NCI-H82 treated with DMSO at 0.1 percent for 48 hours (cell line): ENCODE results near the gene MUC6.
A peak's percentile ranks its signal among the peaks of the same experiment; 100 is the strongest.

Experiments used
- DNase-seq: peaks from one replicate; lab custom pipeline; 2025; ENCODE audit not compliant: unreplicated experiment; lab: John Stamatoyannopoulos, UW

The MUC6 gene

GRCh38 chr11:1052133-1053011 is 15.9 kb upstream of the MUC6 start:
- DNase-seq: no peak

DNA sequence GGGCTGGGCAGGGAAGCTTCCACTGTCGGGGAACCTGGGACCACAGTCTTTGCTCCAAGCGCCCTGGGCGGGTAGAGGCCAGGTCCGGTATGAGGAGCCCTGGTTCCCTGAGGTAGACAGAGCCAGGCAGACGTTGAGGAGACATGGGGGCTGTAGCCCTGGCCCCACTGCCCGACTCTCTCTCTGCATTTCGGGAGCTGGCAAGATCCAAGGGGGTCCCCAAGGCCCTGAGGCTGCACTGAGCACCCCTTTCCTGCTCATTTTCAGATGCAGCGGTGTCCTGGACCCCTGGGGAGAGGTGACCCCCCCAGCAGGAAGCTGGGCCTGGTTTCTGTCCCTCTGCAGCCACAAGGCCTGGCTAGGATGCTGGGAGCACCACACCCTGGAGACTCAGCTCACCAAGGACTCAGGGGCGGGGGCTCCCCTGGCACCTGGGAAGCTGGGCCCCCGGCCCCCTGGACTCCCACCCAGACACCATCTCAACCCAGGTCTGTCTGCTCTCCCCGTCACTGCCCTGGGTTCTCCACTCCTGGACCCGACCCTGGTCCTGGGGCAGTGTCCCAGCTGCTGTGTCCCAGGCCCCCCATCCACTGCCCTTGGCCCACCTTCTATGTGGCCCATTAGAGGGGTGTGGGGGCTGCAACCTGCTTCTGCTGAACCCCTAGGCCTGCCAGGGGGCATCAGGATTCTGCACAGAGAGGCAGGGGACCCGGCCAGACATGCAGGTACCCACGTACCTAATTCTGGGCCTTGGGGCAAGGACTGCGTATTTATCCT is 15.0 kb upstream of the MUC6 start:
- DNase-seq: no peak

DNA sequence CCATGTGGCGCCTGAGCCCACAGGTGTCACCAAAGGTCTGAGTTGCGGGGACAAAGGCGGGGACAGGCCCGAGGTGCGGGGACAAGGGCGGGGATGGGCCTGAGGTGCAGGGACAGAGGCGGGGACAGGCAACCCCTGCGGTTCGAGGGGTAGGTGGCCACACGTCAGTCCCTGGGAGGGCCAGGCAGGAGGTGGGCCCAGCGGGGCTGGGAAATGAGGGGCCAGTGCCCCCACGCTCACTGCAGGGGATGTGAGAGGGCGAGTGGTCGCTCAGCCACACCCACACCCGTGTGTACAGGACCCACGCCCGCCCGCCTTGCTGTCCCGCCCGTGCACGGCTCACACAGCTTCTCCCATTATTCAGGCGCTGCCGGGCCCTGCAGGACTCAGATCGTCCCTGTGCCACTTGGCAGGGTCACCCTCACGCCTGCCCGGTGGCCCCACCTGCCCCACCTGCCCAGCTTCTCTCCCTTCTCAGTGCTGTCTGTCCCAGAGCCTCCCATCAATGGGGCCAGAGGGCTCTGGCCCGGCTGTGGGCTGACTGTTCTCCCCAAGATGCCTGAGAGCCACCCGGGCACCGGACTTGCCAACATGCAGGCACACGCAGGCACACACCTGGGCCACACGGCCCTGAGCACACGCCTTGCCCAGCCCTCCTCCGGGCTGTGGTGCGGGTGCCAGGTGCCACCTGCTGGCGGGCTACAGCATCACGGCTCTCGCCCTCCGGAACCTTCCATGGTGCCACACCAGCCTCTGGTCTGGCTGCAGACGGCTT is 14.2 kb upstream of the MUC6 start:
- peak; percentile 1 for DNase-seq

- DNase-seq: no peak
Measured at GRCh38 chr11:1049911-1050580, 13.5 kb upstream of the MUC6 start.

DNA sequence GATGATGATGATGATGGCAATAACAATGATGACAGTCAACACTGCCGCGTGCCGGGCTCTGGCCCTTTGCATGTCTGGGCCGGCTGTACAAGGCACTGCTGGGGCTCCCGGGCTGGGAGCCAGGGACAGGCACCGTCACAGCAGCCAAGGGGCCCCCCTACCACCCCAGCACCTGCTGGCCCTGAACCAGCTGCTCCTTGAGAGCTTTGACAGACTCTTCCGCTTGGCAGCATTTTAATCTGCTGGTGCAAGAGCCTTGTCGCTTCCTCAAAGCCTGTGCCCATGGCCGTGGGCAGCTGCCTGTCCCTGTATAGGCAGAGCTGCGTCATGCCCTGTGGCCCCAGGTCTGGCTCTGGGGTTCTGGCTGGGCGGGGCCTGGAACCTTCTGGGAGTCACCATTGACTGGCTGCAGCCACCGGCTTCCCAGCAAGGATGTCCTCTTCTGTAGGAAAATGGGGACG is 12.9 kb upstream of the MUC6 start:
- no peak for DNase-seq

DNA sequence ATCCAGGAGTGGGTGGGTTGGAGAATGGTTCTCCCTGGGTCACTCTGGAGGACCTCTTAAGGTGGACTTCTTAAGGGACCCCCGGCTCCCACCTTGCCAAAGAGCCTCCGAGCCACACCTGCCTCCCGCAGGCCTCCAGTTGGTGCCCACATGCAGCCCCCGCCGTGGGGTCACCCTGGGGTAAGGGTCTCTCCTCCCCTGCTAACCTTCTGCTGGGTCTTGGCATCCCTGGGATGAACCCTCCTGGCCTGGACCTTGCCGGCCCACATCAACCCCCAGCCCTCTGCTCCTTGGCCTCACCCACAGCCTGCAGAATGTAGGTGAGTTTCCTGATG is 12.5 kb upstream of the MUC6 start:
- no peak for DNase-seq

DNA sequence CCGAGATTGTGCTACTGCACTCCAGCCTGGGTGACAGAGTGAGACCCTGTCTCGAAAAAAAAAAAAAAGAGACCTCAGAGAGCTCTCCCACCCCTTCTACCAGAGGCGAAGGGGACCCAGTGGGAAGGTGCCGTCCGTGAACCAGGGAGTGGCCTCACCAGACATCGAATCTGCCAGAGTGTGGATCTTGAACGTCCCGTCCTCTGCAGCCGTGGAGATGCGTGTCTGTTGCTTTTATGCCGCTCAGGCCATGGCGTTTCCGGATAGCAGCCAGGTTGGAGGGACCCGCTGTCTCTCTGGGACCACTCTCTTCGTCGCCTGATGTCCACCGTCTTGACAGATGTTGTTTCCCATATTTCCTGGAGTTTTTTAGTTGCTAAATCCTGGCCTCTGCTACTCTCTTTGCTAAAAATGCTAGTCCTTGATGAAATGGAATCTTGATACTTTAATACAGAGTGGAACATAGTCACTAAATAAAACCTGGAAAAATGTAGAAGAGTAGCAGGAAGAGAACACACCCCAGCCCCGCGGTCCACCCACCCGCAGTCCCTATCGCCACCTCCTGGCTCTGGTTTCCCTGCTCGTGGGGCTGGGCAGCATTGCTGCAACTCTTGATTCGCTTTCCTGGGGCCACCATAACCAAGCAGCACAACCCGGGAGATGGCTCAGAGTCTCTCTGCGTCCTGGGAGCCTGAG is 12.0 kb upstream of the MUC6 start:
- DNase-seq: no peak

DNA sequence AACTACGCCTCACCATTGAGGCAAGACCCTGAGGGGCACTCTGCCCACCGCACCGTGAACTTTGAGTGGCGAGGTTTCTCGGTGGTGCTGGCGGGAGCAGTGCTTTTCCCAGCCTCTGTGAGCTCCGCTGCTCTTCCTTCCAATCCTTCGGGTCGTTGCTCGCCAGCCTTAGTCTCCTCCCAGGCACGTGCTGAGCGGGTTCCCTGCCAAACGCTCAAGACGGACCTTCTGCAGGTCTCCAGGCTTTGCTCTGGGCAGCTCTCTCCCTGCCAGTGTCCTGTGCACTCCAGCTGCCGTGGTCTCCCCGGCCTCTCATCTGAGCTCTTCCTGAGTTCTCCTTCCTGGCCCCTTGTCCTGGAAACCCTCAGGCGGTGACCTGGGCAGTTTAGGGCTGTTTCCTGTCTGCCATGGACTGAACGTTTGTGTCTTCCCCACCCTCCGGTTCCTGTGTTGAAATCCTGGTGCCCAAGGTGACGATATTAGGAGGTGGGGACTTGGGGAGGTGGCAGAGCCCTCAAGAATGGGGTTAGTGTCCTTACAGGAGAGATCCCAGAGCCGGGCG is 11.2 kb upstream of the MUC6 start:
- no peak for DNase-seq

DNA sequence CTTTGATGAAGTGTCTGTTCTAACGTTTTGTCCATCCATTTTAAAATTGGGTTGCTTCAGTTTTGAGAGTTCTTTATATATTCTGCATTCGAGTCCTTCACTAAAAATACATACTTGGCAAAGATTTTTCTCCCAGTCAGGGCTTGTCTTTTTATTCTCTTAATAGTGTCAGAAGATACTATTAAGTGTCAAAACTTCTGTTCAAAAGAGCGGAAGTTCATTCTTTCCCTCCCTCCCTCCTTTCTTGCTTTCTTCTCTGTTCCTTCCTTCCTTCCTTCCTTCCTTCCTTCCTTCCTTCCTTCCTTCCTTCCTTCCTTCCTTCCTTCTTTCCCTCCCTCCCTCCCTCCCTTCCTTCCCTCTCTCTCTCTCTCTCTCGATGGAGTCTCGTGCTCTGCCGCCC is 7.6 kb upstream of the MUC6 start:
- no peak for DNase-seq

- DNase-seq: no peak
Measured at GRCh38 chr11:1043563-1044096, 7.1 kb upstream of the MUC6 start.

DNA sequence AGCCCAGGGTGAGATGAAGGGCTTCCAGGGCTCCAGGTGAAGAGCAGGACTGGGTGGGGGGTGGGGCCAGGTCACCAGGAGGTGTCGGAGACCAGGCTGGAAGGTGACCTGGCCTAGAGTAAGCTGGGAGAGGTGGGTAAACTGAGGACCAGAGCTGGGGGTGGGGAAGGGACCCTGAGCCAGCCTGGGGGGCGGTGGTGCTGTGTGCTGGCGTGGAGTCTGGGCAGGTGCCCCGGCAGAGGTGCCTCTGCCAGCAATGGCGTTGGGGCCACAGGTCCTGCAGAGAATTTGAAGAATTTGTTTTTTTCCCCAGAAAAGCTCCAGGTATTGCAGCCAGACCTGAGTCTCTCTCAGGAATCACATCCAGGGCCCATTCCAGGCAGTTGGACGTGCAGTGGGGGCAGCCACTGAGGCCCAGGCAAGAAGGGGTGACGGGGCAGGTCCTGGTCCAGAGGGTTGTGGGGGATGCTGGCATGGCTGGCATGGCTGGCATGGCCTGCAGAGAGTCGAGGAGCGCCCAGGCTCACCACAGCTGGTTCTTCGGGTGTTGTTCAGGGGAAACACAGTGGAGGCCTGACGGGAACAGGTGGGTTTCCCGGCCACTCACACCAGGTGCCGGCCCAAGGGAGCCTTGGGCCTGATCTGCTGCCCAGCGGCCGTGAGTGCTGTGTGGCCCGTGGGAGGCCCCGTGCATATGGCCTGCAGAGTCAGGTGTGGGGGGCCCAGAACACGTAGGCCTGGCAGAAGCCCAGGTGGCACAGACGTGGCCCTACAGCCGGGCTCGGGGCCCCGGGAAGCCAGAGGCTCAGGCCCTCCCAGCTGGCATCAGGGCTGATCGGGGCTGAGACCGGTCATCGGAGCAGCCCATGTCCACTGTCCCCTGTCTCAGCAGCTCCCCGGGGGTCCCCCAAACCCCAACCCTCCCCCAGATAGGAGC is 6.4 kb upstream of the MUC6 start:
- DNase-seq: no peak

DNA sequence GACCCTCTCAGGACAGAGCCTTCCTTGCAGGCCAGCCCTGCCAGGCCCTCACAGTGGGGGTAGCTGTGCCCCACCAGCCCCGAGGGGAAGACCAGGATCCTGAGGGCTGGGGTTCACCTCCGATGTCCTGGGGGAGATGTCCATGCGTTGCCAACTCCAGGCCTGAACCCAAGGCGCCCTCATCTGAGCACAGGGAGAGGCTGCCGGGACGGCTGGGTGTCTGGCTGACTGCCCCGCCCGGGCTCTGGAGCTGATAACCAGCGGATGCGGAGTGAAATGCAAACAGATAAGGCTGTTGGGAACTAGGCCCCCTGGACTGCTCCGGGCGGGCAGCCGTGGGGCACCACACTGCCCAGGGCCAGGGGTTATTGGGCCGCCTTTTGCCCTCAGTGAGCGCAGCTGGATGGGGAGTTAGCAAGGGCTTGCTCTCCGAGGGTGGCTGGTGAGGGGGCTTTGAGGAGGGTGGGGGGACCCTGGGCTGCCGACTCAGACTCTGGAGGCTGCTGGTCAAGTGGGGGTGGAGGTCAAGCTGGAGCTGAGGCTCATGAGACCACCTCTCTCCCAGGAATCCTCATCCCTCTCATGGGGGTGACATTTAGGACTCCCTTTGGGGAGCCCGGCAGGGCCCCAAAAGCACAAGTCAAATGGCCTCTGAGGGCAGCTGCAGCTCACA is 5.6 kb upstream of the MUC6 start:
- no peak for DNase-seq

DNA sequence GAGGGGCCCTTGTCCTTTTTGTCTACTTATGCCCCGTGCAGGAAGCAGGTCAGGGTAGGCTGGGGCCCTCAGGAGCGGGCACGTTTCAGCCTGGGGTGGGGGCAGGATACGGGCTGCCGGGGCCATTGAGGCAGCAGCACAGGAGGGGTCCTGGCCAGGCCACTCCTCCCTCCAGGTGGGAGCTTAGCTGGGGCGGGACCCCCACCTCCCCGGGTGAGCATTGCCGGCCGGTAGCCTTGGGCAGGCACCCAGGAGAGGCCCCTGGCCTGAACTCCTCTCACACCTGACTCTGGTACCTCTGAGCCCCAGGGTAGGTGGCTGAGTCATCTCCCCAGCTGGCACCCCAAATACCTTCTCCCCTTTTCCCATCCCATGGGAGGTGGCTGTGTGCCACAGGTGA is 5.0 kb upstream of the MUC6 start:
- no peak for DNase-seq

- no peak for DNase-seq
Measured at GRCh38 chr11:1041149-1041467, 4.6 kb upstream of the MUC6 start.

- DNase-seq: no peak
Measured at GRCh38 chr11:1040428-1041148, 4.1 kb upstream of the MUC6 start.

DNA sequence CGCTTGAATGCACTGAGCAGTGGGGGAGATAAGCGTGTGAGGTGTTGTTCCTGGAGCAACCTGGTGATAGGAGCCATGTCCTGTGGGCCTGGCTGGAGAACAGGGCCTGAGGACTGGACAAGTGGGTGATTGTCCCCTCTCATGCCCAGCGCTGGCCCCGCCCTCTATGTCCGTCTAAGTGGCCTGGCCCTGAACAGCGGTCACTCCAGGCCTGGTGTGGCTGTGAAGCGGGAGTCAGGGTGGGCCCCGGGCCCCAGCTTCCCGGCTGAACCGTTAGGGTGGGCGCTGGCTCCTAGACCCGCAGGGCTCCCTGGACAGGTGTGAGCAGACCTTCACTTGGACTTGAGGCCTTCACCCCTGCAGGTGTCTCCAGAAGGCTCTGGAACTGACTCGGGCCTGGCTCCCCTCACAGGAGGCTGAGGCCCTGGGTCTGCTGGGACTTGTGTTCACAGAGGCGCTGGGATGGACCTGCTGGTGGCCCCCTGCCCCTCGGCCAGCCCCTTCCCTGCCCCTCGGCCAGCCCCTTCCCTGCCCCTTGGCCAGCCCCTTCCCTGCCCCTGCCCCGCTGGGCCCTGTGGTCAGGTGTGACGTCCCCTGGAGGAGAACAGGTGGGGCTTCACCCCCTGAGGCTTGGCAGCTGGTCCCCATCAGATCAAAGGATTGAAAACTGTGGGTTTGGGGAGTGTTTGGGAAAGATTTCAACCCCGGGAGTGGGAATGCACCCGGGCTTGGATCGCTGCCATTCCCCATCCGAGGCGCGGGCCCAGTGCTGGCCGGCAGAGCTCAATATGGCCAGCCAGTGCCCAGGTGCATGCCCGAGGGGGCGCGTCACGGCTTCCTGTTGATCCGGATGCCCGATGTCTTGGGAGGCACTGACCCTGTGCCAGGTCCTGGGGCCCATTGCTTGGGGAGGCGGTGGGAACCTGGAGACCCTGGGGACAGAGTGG is 3.2 kb upstream of the MUC6 start:
- no peak for DNase-seq

- no peak for DNase-seq
Measured at GRCh38 chr11:1038921-1039320, 2.4 kb upstream of the MUC6 start.
